Nephron (organoid): ENCODE measurements around the gene INTS7.

ENCODE experiments used
- H3K27ac Mint-ChIP-seq, 3 experiments: 2 replicates each; pipeline ENCODE4 v1.8.0; 2020; ENCODE audit warnings: mixed read lengths in 3 of 3, mild to moderate bottlenecking in 2 of 3, moderate library complexity in 1 of 3
- H3K27me3 Mint-ChIP-seq: 2 replicates; pipeline ENCODE4 v1.8.0; 2021; ENCODE audit warnings: low read depth, mild to moderate bottlenecking, moderate library complexity, mixed read lengths
- H3K36me3 Mint-ChIP-seq: 2 replicates; pipeline ENCODE4 v1.8.0; 2020; ENCODE audit warnings: low read depth, mixed read lengths
- H3K4me1 Mint-ChIP-seq: 2 replicates; pipeline ENCODE4 v1.8.0; 2020; ENCODE audit warnings: mixed read lengths
- H3K4me3 Mint-ChIP-seq, 3 experiments: 2 replicates each; pipeline ENCODE4 v1.8.0; 2020; ENCODE audit warnings: mild to moderate bottlenecking in 3 of 3, mixed read lengths in 3 of 3, moderate library complexity in 2 of 3
- H3K9me3 Mint-ChIP-seq: 2 replicates; pipeline ENCODE4 v1.8.0; 2020; ENCODE audit warnings: mixed read lengths
- TF ChIP-seq, protein P1 (sequence below), 3 experiments: fragments of 200-600 bp; sonication (generic); IDR thresholded peaks; one replicate each; pipeline ENCODE4 v1.5.0; 2021; ENCODE audit warnings: antibody characterized with exemption in 3 of 3; ENCODE audit not compliant: unreplicated experiment in 3 of 3

Gene INTS7

DNA sequence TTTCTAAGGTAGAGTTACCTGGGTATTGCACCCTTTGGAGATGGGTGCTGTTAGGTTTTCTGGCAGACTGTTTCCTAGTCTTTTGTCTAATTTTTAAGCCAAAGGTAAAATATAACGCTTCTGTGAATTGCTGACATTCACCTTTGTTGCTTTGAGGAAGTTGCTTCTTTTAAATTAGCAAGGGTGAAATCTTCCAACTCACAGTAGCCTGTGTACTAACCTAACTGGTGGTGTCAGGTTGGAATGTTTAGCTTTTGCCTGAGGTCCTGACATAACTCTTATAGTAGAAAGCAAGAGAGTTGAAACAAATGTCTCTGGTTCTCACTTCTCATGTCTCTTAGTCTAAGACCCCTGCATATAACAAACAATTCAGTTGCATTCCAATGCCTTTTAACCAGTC is 143.6 kb downstream of the INTS7 start:
- H3K36me3 Mint-ChIP-seq: no peaks in the 10 kb centered on the region

More for the DNA sequence above, 143.6 kb downstream of the INTS7 start:
- TF ChIP-seq, protein P1, sequence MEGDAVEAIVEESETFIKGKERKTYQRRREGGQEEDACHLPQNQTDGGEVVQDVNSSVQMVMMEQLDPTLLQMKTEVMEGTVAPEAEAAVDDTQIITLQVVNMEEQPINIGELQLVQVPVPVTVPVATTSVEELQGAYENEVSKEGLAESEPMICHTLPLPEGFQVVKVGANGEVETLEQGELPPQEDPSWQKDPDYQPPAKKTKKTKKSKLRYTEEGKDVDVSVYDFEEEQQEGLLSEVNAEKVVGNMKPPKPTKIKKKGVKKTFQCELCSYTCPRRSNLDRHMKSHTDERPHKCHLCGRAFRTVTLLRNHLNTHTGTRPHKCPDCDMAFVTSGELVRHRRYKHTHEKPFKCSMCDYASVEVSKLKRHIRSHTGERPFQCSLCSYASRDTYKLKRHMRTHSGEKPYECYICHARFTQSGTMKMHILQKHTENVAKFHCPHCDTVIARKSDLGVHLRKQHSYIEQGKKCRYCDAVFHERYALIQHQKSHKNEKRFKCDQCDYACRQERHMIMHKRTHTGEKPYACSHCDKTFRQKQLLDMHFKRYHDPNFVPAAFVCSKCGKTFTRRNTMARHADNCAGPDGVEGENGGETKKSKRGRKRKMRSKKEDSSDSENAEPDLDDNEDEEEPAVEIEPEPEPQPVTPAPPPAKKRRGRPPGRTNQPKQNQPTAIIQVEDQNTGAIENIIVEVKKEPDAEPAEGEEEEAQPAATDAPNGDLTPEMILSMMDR (IDR thresholded peaks at IDR 0.05; ENCODE audit: unreplicated experiment in 3 of 3): no peak
- Mint-ChIP-seq H3K9me3 (no peaks in the 10 kb centered on the region), H3K4me1 (no peaks in the 10 kb centered on the region), H3K27ac (no peak overlapping the region), H3K27me3 (peaks cover 14% of the 10 kb centered on the region), H3K4me3 (no peak overlapping the region)
